ENCODE measurements around the gene LIPE.

LIPE gene

GRCh38 chr19:42378225-42379215 is 48.7 kb downstream of the LIPE start:
- DNase-seq, result no peak

- DNase-seq, result no peak
Measured at GRCh38 chr19:42376177-42376555, 51.0 kb downstream of the LIPE start.

GRCh38 chr19:42375415-42376176 is 51.6 kb downstream of the LIPE start:
- no peak for DNase-seq

- no peak for DNase-seq
Measured at GRCh38 chr19:42374826-42375376, 52.3 kb downstream of the LIPE start.

GRCh38 chr19:42370626-42371175 is 56.5 kb downstream of the LIPE start:
- no peak for DNase-seq

GRCh38 chr19:42370068-42370520 is 57.1 kb downstream of the LIPE start:
- DNase-seq, result no peak

GRCh38 chr19:42369433-42370067 is 57.6 kb downstream of the LIPE start:
- no peak for DNase-seq

GRCh38 chr19:42368765-42369164 is 58.4 kb downstream of the LIPE start:
- DNase-seq, result no peak

- no peak for DNase-seq
Measured at GRCh38 chr19:42368360-42368759, 58.8 kb downstream of the LIPE start.

- no peak for DNase-seq
Measured at GRCh38 chr19:42367929-42368328, 59.3 kb downstream of the LIPE start.

GRCh38 chr19:42366673-42367072 is 60.5 kb downstream of the LIPE start:
- no peak for DNase-seq

- no peak for DNase-seq
Measured at GRCh38 chr19:42363614-42364346, 63.4 kb downstream of the LIPE start.

GRCh38 chr19:42362891-42363440 is 64.2 kb downstream of the LIPE start:
- no peak for DNase-seq

GRCh38 chr19:42362342-42362741 is 64.8 kb downstream of the LIPE start:
- no peak for DNase-seq

- DNase-seq, result no peak
Measured at GRCh38 chr19:42361545-42361910, 65.7 kb downstream of the LIPE start.

GRCh38 chr19:42360787-42361544 is 66.2 kb downstream of the LIPE start:
- DNase-seq, result no peak

GRCh38 chr19:42357290-42357689 is 69.9 kb downstream of the LIPE start:
- no peak for DNase-seq

- DNase-seq, result no peak
Measured at GRCh38 chr19:42356686-42357085, 70.5 kb downstream of the LIPE start.

GRCh38 chr19:42355896-42356295 is 71.3 kb downstream of the LIPE start:
- no peak for DNase-seq

- DNase-seq, result no peak
Measured at GRCh38 chr19:42353341-42354015, 73.7 kb downstream of the LIPE start.
